Keratinocyte (primary cell): Measurements from ENCODE around the gene HRH3. TPM values are rescaled to one million over a fixed set of nuclear protein-coding genes. Genes with fewer than 3 reads are reported as not detected.

ENCODE experiments used
- DNase-seq: peaks from one replicate; pipeline ENCODE4 v3.0.0-alpha.2; 2011; ENCODE audit warnings: low read depth, missing footprints, low spot score
- FAIRE-seq: peaks from 2 replicates; lab custom pipeline; 2011; peaks lifted over from hg19 to GRCh38; lab: Jason Lieb, UNC
- H2AFZ ChIP-seq: 2 replicates; pipeline ENCODE4 v1.6.0; 2012; ENCODE audit warnings: low read length, control low read depth, inconsistent platforms; ENCODE audit not compliant: control insufficient read depth
- H3K27ac ChIP-seq: 2 replicates; pipeline ENCODE4 v1.5.1; 2011; ENCODE audit warnings: low read length; ENCODE audit not compliant: control insufficient read depth, insufficient read depth
- H3K27me3 ChIP-seq: 3 replicates; pipeline ENCODE4 v1.6.0; 2011; ENCODE audit warnings: low read length; ENCODE audit not compliant: control insufficient read depth, insufficient read depth; ENCODE audit errors: extremely low read depth
- H3K36me3 ChIP-seq, 2 experiments: 2 replicates in 1 of 2; 3 replicates in 1 of 2; pipeline ENCODE4 v1.5.1; 2011; ENCODE audit warnings: low read length in 2 of 2, mild to moderate bottlenecking in 1 of 2; ENCODE audit not compliant: control insufficient read depth in 2 of 2, insufficient read depth in 2 of 2; ENCODE audit errors: extremely low read depth in 1 of 2
- H3K4me1 ChIP-seq: 3 replicates; pipeline ENCODE4 v1.5.1; 2011; ENCODE audit warnings: low read length; ENCODE audit not compliant: control insufficient read depth, insufficient read depth; ENCODE audit errors: extremely low read depth
- H3K4me2 ChIP-seq: 3 replicates; pipeline ENCODE4 v1.6.0; 2011; ENCODE audit warnings: low read depth, low read length; ENCODE audit not compliant: control insufficient read depth, insufficient read depth; ENCODE audit errors: extremely low read depth
- H3K4me3 ChIP-seq, 3 experiments: fragments of 200-600 bp in 1 of 3; sonication (generic) in 1 of 3; 2 replicates in 2 of 3; 3 replicates in 1 of 3; pipeline ENCODE4 v1.5.1; 2011 to 2016; ENCODE audit warnings: low read length in 3 of 3, mild to moderate bottlenecking in 3 of 3, control low read depth in 2 of 3, inconsistent platforms in 1 of 3, low read depth in 1 of 3, mixed read lengths in 1 of 3, mixed run types in 1 of 3, moderate library complexity in 1 of 3; ENCODE audit not compliant: control insufficient read depth in 2 of 3, insufficient read depth in 2 of 3; ENCODE audit errors: extremely low read depth in 1 of 3
- H3K79me2 ChIP-seq: 2 replicates; pipeline ENCODE4 v1.6.0; 2012; ENCODE audit warnings: low read length; ENCODE audit not compliant: control insufficient read depth, insufficient read depth
- H3K9ac ChIP-seq: 3 replicates; pipeline ENCODE4 v1.6.0; 2011; ENCODE audit warnings: low read length; ENCODE audit not compliant: control insufficient read depth, insufficient read depth; ENCODE audit errors: extremely low read depth
- H3K9me1 ChIP-seq: 3 replicates; pipeline ENCODE4 v1.6.0; 2011; ENCODE audit warnings: low read length; ENCODE audit not compliant: control insufficient read depth, insufficient read depth; ENCODE audit errors: extremely low read depth
- H3K9me3 ChIP-seq: 2 replicates; pipeline ENCODE4 v1.5.1; 2012; ENCODE audit warnings: low read depth, low read length; ENCODE audit not compliant: control insufficient read depth
- H4K20me1 ChIP-seq: 3 replicates; pipeline ENCODE4 v1.6.0; 2011; ENCODE audit warnings: low read length; ENCODE audit not compliant: control insufficient read depth, insufficient read depth; ENCODE audit errors: extremely low read depth
- EZH2 ChIP-seq: IDR thresholded peaks from one replicate; pipeline ENCODE4 v1.6.1; 2012; ENCODE audit warnings: inconsistent platforms, mild to moderate bottlenecking, low read length, moderate library complexity
- dilution Hi-C: fragments of 300-500 bp; cut with MboI; formaldehyde crosslinking; loops from one replicate; pipeline ENCODE4 v1.7.0; 2020; ENCODE audit warnings: low sequenced_read_pairs; ENCODE audit not compliant: extremely low pct_ligation_motif_present
- polyA plus RNA-seq, 5 experiments: library from polyadenylated mRNA; depleted of rRNA in 3 of 5; stranded (reverse) in 3 of 5; stranded (forward) in 1 of 5; unstranded in 1 of 5; fragments of >200 nt; gene quantifications; 1 replicate in 1 of 5; 2 replicates in 3 of 5; 3 replicates in 1 of 5; pipeline versions ENCODE4 v1.2.1 to v1.2.3, GENCODE V29; 2011 to 2012; ENCODE audit warnings: missing spikeins in 2 of 5, low read depth in 1 of 5, low replicate concordance in 1 of 5
- TF ChIP-seq, protein P1 (sequence below), 3 experiments: IDR thresholded peaks in 1 of 3; conservative IDR thresholded peaks in 1 of 3; optimal IDR thresholded peaks in 1 of 3; 2 replicates in 2 of 3; 3 replicates in 1 of 3; pipeline versions ENCODE3 to v1.5.1; 2011; ENCODE audit warnings: low read length in 3 of 3, mild to moderate bottlenecking in 3 of 3, moderate library complexity in 2 of 3, control low read depth in 1 of 3, inconsistent platforms in 1 of 3; ENCODE audit not compliant: insufficient read depth in 2 of 3; ENCODE audit errors: extremely low read depth in 1 of 3

The HRH3 gene
- polyA plus RNA-seq, 1 donor (not counting 4 experiments of a cell fraction or from before 2014, with no cell fraction given) = not detected

- H3K4me1 ChIP-seq = no peaks in the 10 kb centered on the region
- peaks cover 5% of the 10 kb centered on the region for H4K20me1 ChIP-seq
- no peak for DNase-seq
- no peaks in the 10 kb centered on the region for H3K9me3 ChIP-seq
- no peak overlapping the region for H3K9ac ChIP-seq
- TF ChIP-seq, protein P1, sequence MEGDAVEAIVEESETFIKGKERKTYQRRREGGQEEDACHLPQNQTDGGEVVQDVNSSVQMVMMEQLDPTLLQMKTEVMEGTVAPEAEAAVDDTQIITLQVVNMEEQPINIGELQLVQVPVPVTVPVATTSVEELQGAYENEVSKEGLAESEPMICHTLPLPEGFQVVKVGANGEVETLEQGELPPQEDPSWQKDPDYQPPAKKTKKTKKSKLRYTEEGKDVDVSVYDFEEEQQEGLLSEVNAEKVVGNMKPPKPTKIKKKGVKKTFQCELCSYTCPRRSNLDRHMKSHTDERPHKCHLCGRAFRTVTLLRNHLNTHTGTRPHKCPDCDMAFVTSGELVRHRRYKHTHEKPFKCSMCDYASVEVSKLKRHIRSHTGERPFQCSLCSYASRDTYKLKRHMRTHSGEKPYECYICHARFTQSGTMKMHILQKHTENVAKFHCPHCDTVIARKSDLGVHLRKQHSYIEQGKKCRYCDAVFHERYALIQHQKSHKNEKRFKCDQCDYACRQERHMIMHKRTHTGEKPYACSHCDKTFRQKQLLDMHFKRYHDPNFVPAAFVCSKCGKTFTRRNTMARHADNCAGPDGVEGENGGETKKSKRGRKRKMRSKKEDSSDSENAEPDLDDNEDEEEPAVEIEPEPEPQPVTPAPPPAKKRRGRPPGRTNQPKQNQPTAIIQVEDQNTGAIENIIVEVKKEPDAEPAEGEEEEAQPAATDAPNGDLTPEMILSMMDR (optimal IDR thresholded peaks at IDR 0.05 in 1 of 3, IDR thresholded peaks at IDR 0.05 in 1 of 3, conservative IDR thresholded peaks at IDR 0.05 in 1 of 3; ENCODE audit: extremely low read depth in 1 of 3, insufficient read depth in 2 of 3, low read length in 3 of 3) = no peak
- TF ChIP-seq EZH2 = no peak
- no peak overlapping the region for H2AFZ ChIP-seq
- H3K4me3 ChIP-seq = no peak overlapping the region
- dilution Hi-C loops = no loop called here
- no peaks in the 10 kb centered on the region for H3K36me3 ChIP-seq
- H3K27me3 ChIP-seq = peaks cover 81% of the 10 kb centered on the region
- no peaks in the 10 kb centered on the region for H3K9me1 ChIP-seq
- no peak overlapping the region for H3K27ac ChIP-seq
- no peaks in the 10 kb centered on the region for H3K79me2 ChIP-seq
- no peak for FAIRE-seq
- no peak overlapping the region for H3K4me2 ChIP-seq
These were observed 6.0 kb upstream of the HRH3 start for GRCh38 chr20:62225820-62226635.

- TF ChIP-seq EZH2 = no peak
- TF ChIP-seq, protein P1 (optimal IDR thresholded peaks at IDR 0.05 in 1 of 3, IDR thresholded peaks at IDR 0.05 in 1 of 3, conservative IDR thresholded peaks at IDR 0.05 in 1 of 3; ENCODE audit: extremely low read depth in 1 of 3, insufficient read depth in 2 of 3, low read length in 3 of 3) = no peak
- H3K4me2 ChIP-seq = no peak overlapping the region
- H2AFZ ChIP-seq = no peak overlapping the region
- no peaks in the 10 kb centered on the region for H3K9me1 ChIP-seq
- FAIRE-seq = no peak
- no peak overlapping the region for H3K9ac ChIP-seq
- H3K27ac ChIP-seq = no peak overlapping the region
- no peaks in the 10 kb centered on the region for H3K4me1 ChIP-seq
- dilution Hi-C loops = no loop called here
- H3K4me3 ChIP-seq = no peak overlapping the region
- H3K9me3 ChIP-seq = no peaks in the 10 kb centered on the region
- peaks cover 5% of the 10 kb centered on the region for H4K20me1 ChIP-seq
- H3K36me3 ChIP-seq = no peaks in the 10 kb centered on the region
- peaks cover 85% of the 10 kb centered on the region for H3K27me3 ChIP-seq
- DNase-seq = no peak
- no peaks in the 10 kb centered on the region for H3K79me2 ChIP-seq
These were observed 4.9 kb upstream of the HRH3 start for GRCh38 chr20:62225026-62225425.
